GM23338 (cell line): ENCODE results near the gene ATP13A1.

Experiments used
- CTCF ChIP-seq, 2 experiments: fragments of 200-600 bp in 1 of 2; sonication (generic) in 1 of 2; conservative IDR thresholded peaks; 2 replicates each; pipeline versions ENCODE4 v1.5.1 to v1.6.1; 2016 to 2017; ENCODE audit warnings: antibody characterized with exemption in 2 of 2, low read depth in 2 of 2, mild to moderate bottlenecking in 2 of 2, moderate library complexity in 1 of 2
- ETS1 ChIP-seq: IDR thresholded peaks from 2 replicates; pipeline ENCODE4 v1.6.1; 2016; ENCODE audit warnings: antibody characterized with exemption
- EZH2 ChIP-seq: fragments of 200-600 bp; sonication (generic); IDR thresholded peaks from one replicate; pipeline ENCODE4 v1.8.0; 2017; ENCODE audit warnings: antibody characterized with exemption, mild to moderate bottlenecking, low read depth; ENCODE audit not compliant: unreplicated experiment
- REST ChIP-seq: IDR thresholded peaks from one replicate; pipeline ENCODE4 v1.6.1; 2018; ENCODE audit warnings: antibody characterized with exemption; ENCODE audit not compliant: unreplicated experiment
- ZNF462 ChIP-seq: fragments of 250-450 bp; sonication (Bioruptor Pico); IDR thresholded peaks from 2 replicates; pipeline ENCODE4 v1.5.0; 2020; ENCODE audit warnings: mild to moderate bottlenecking, moderate library complexity

- no peak for TF ChIP-seq CTCF (conservative IDR thresholded peaks at IDR 0.05; ENCODE audit: low read depth in 2 of 2)
- no peak for TF ChIP-seq EZH2
- TF ChIP-seq REST: no peak
- no peak for TF ChIP-seq ZNF462 (CRISPR knock-in tag)
- no peak for TF ChIP-seq ETS1
These were observed 15.9 kb upstream of the ATP13A1 start for GRCh38 chr19:19679176-19680073.
